K562 (cell line): ENCODE measurements around the gene FGF12. TPM values are rescaled to one million over a fixed set of nuclear protein-coding genes. Genes with fewer than 3 reads are reported as not detected.

Experiments
- ATAC-seq: fragments of 200-7000 bp; cut with Tn5 transposase; 3 replicates; pipeline ENCODE4 v1.9.1; 2020; ENCODE audit warnings: moderate library complexity
- BruUV-seq: library from RNA; stranded (reverse); fragments of 400-500 nt; replicated peaks from 2 replicates; lab custom pipeline; 2021; lab: Mats Ljungman, UMichigan
- CTCF ChIA-PET: fragments of 300-600 bp; formaldehyde crosslinking; extraction: SDS; loops from one replicate; lab custom pipeline; 2021; ENCODE audit warnings: low intra/inter-chr PET ratio; lab: Yijun Ruan, JAX
- POLR2A ChIA-PET: fragments of 300-600, 350-650 bp; sonication (Branson Sonifier 250); formaldehyde crosslinking; extraction: SDS; loops from one replicate; lab custom pipeline; 2021; ENCODE audit warnings: antibody characterized with exemption, inconsistent platforms; lab: Yijun Ruan, JAX
- DNase-seq, 4 experiments: peaks; one replicate each; pipeline versions ENCODE4 v3.0.0 to v3.0.0-alpha.2; 2011 to 2018; ENCODE audit warnings: low spot score in 3 of 4, mixed read lengths in 3 of 4; ENCODE audit errors: extremely low read depth in 1 of 4
- FAIRE-seq: peaks from 2 replicates; lab custom pipeline; 2011; peaks lifted over from hg19 to GRCh38; lab: Jason Lieb, UNC
- H2AFZ ChIP-seq: 2 replicates; pipeline ENCODE4 v1.6.0; 2011; ENCODE audit warnings: low read depth, low read length, control low read depth, inconsistent platforms
- H3K27ac ChIP-seq: fragments of 200-600 bp; 3 replicates; pipeline ENCODE4 v1.8.0; 2011; ENCODE audit warnings: low read depth, mild to moderate bottlenecking, control low read depth, inconsistent platforms, low read length, moderate library complexity, mixed read lengths; ENCODE audit errors: extremely low read depth
- H3K27me3 ChIP-seq, 2 experiments: fragments of 300-600 bp in 1 of 2; 2 replicates in 1 of 2; 3 replicates in 1 of 2; pipeline versions ENCODE4 v1.6.0 to v1.8.0; 2011; ENCODE audit warnings: inconsistent platforms in 2 of 2, low read length in 2 of 2, mild to moderate bottlenecking in 1 of 2, mixed read lengths in 1 of 2, moderate library complexity in 1 of 2; ENCODE audit not compliant: control insufficient read depth in 2 of 2, insufficient read depth in 2 of 2
- H3K36me3 ChIP-seq: fragments of 300-600 bp; 3 replicates; pipeline ENCODE4 v1.8.0; 2011; ENCODE audit warnings: mild to moderate bottlenecking, low read length, inconsistent platforms; ENCODE audit not compliant: control insufficient read depth, insufficient read depth
- H3K4me1 ChIP-seq, 2 experiments: fragments of 200-600 bp in 1 of 2; replicated peaks in 1 of 2; 2 replicates in 1 of 2; 3 replicates in 1 of 2; pipeline versions ENCODE4 v1.5.1 to v1.8.0; 2011; ENCODE audit warnings: inconsistent platforms in 2 of 2, low read length in 2 of 2, mild to moderate bottlenecking in 1 of 2, mixed read lengths in 1 of 2, moderate library complexity in 1 of 2; ENCODE audit not compliant: control insufficient read depth in 2 of 2, insufficient read depth in 2 of 2
- H3K4me2 ChIP-seq: 2 replicates; pipeline ENCODE4 v1.6.1; 2011; ENCODE audit warnings: low read length, control low read depth, inconsistent platforms, mixed read lengths; ENCODE audit not compliant: insufficient read depth
- H3K4me3 ChIP-seq: fragments of 200-600 bp; sonication (generic), shearing (Covaris generic); 2 replicates; pipeline ENCODE4 v1.5.1; 2016; ENCODE audit warnings: control low read depth, inconsistent platforms
- H3K79me2 ChIP-seq: fragments of 200-600 bp; 3 replicates; pipeline ENCODE4 v1.8.0; 2011; ENCODE audit warnings: low read length, inconsistent platforms; ENCODE audit not compliant: control insufficient read depth, insufficient read depth
- H3K9ac ChIP-seq, 2 experiments: 2 replicates each; pipeline versions ENCODE4 v1.6.0 to v1.6.1; 2011; ENCODE audit warnings: low read depth in 2 of 2, low read length in 2 of 2, control low read depth in 1 of 2, inconsistent platforms in 1 of 2, mild to moderate bottlenecking in 1 of 2, mixed read lengths in 1 of 2; ENCODE audit not compliant: insufficient read depth in 1 of 2
- H3K9me1 ChIP-seq: one replicate; pipeline ENCODE4 v1.6.0; 2011; ENCODE audit warnings: inconsistent platforms, mild to moderate bottlenecking, low read length, moderate library complexity; ENCODE audit not compliant: control insufficient read depth, insufficient read depth
- H3K9me3 ChIP-seq: replicated peaks from 2 replicates; pipeline ENCODE4 v1.5.1; 2011; ENCODE audit warnings: low read depth, low read length, inconsistent platforms; ENCODE audit not compliant: control insufficient read depth, insufficient read depth
- H4K20me1 ChIP-seq: replicated peaks from 2 replicates; pipeline ENCODE4 v1.6.1; 2011; ENCODE audit warnings: low read length, inconsistent platforms, mixed read lengths; ENCODE audit not compliant: control insufficient read depth, insufficient read depth
- BCL6 ChIP-seq: fragments of 250-450 bp; sonication (Bioruptor Pico); IDR thresholded peaks from 2 replicates; pipeline ENCODE4 v1.4.0; 2020
- CBFB ChIP-seq: sonication (generic); formaldehyde crosslinking; IDR thresholded peaks from 2 replicates; pipeline ENCODE4 v1.4.0; 2020; ENCODE audit warnings: mild to moderate bottlenecking, missing genetic modification reagents
- CC2D1A ChIP-seq: fragments of 450-650 bp; IDR thresholded peaks from 2 replicates; pipeline ENCODE4 v1.6.1; 2017; ENCODE audit warnings: mild to moderate bottlenecking
- DIDO1 ChIP-seq: fragments of 450-650 bp; IDR thresholded peaks from 2 replicates; pipeline ENCODE4 v1.6.1; 2016; ENCODE audit warnings: low read depth, missing biosample characterization, missing genetic modification characterization
- ETS2 ChIP-seq: IDR thresholded peaks from 2 replicates; pipeline ENCODE4 v1.6.1; 2016; ENCODE audit warnings: borderline replicate concordance, missing genetic modification characterization, mild to moderate bottlenecking, moderate library complexity, missing compliant biosample characterization; ENCODE audit not compliant: poor library complexity, severe bottlenecking
- HMG20B ChIP-seq: fragments of 250-450 bp; sonication (Bioruptor Pico); IDR thresholded peaks from 2 replicates; pipeline ENCODE4 v1.5.0; 2021; ENCODE audit warnings: mild to moderate bottlenecking
- HNRNPK ChIP-seq: fragments of 200-400 bp; formaldehyde crosslinking; IDR thresholded peaks from one replicate; pipeline ENCODE4 v1.6.1; 2018; ENCODE audit warnings: mild to moderate bottlenecking, low read depth, low read length; ENCODE audit not compliant: poor library complexity, severe bottlenecking
- MEF2A ChIP-seq: IDR thresholded peaks from 2 replicates; pipeline ENCODE4 v1.6.1; 2011; ENCODE audit warnings: low read depth, mild to moderate bottlenecking, low read length, moderate library complexity; ENCODE audit not compliant: control insufficient read depth
- NFIX ChIP-seq: fragments of 250-450 bp; sonication (Bioruptor Pico); IDR thresholded peaks from 2 replicates; pipeline ENCODE4 v1.4.0; 2020; ENCODE audit warnings: low read depth, mild to moderate bottlenecking, moderate library complexity
- POLR2AphosphoS5 ChIP-seq: IDR thresholded peaks from 2 replicates; pipeline ENCODE4 v1.6.1; 2011; ENCODE audit warnings: mild to moderate bottlenecking, low read depth, low read length, moderate library complexity; ENCODE audit not compliant: control insufficient read depth, insufficient read depth
- PTRF ChIP-seq: fragments of 450-650 bp; IDR thresholded peaks from 2 replicates; pipeline ENCODE4 v1.6.1; 2016; ENCODE audit warnings: mild to moderate bottlenecking, missing genetic modification characterization, missing compliant biosample characterization
- SP1 ChIP-seq: sonication (generic); formaldehyde crosslinking; IDR thresholded peaks from 2 replicates; pipeline ENCODE4 v1.8.1; 2022; ENCODE audit warnings: mild to moderate bottlenecking, missing genetic modification reagents
- ZNF174 ChIP-seq: fragments of 250-450 bp; sonication (Bioruptor Pico); IDR thresholded peaks from 2 replicates; pipeline ENCODE4 v1.4.0; 2020; ENCODE audit warnings: mild to moderate bottlenecking
- ZNF589 ChIP-seq: fragments of 200-800 bp; sonication (Bioruptor generic); IDR thresholded peaks from 2 replicates; pipeline ENCODE4 v1.6.1; 2016; ENCODE audit warnings: low read depth, missing genetic modification characterization, missing compliant biosample characterization
- ZNF696 ChIP-seq: fragments of 250-450 bp; sonication (Bioruptor Pico); conservative IDR thresholded peaks from 2 replicates; pipeline ENCODE4 v1.4.0; 2020; ENCODE audit warnings: mild to moderate bottlenecking, moderate library complexity
- ZNF717 ChIP-seq: fragments of 250-450 bp; sonication (Bioruptor Pico); IDR thresholded peaks from 2 replicates; pipeline ENCODE4 v1.5.0; 2021
- WGBS: fragments of 100-300 bp; shearing (Covaris generic); methylation state at CpG from one replicate; pipeline ENCODE4 v1.1.6; 2016; ENCODE audit warnings: low coverage, mixed read lengths; ENCODE audit not compliant: insufficient coverage; ENCODE audit errors: missing lambda C conversion rate; 5-methylcytosine and 5-hydroxymethylcytosine counted together
- in situ Hi-C: fragments of 300-500 bp; cut with MboI; formaldehyde crosslinking; loops from 4 replicates; pipeline ENCODE4 v1.15.0; 2018; ENCODE audit warnings: inconsistent platforms, mixed read lengths
- intact Hi-C: fragments of 100-400 bp; cut with micrococcal nuclease; formaldehyde crosslinking; loops from 2 replicates; pipeline ENCODE4 v1.14.2; 2022
- polyA plus RNA-seq, 8 experiments: library from polyadenylated mRNA; depleted of rRNA in 4 of 8; stranded (reverse) in 5 of 8; unstranded in 3 of 8; fragments of >200 nt; fragmentation: Nextera tagmentation in 2 of 8; fragmentation: Illumina TruSeq in 1 of 8; extraction: Ambion mirVana in 2 of 8; extraction: Trizol in 1 of 8; gene quantifications; 2 replicates each; pipeline versions ENCODE4 v1.2.1 to v1.2.3, GENCODE V29; 2011 to 2014; ENCODE audit warnings: inconsistent platforms in 1 of 8, missing spikeins in 1 of 8
- total RNA-seq, 7 experiments: library from RNA; depleted of rRNA in 6 of 7; stranded (reverse); fragments of >200 nt in 6 of 7; fragmentation: Illumina TruSeq in 2 of 7; extraction: Trizol in 2 of 7; gene quantifications; 2 replicates each; pipeline versions ENCODE4 v1.2.1 to v1.2.3, GENCODE V29; 2011 to 2021; ENCODE audit warnings: low replicate concordance in 1 of 7
- TF ChIP-seq, protein P1 (sequence below): IDR thresholded peaks from 2 replicates; pipeline ENCODE4 v1.6.1; 2014; ENCODE audit warnings: antibody characterized with exemption

Gene FGF12
- total and polyA plus RNA-seq, 9 of the 15 experiments (the other 6 are each of a cell fraction or from before 2014, with no cell fraction given), result not detected

DNA sequence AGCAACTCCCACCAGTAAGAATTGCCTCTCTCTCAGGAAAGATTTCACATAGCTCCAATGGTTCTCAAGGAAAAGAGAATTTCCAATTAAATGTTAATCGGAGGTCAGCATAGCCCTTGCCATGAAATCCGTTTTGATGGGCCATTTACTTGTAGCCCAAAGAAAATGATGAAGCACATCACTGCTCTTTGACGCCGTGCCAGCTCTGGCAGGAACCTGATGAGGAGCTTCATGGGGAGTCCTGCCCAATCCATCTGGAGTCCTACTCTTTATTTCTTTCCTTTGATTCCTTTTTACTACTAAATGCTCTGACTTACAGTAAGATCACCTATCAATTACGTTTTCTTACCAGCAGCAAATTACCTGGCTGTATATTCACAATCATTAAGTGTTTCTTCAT, 84.7 kb downstream of the FGF12 start (continued):
- no peak for TF ChIP-seq SP1 (CRISPR knock-in tag)
- TF ChIP-seq BCL6 (CRISPR knock-in tag), result no peak
- no peak for TF ChIP-seq ZNF589
- no peak for TF ChIP-seq ETS2 (tag)

DNA sequence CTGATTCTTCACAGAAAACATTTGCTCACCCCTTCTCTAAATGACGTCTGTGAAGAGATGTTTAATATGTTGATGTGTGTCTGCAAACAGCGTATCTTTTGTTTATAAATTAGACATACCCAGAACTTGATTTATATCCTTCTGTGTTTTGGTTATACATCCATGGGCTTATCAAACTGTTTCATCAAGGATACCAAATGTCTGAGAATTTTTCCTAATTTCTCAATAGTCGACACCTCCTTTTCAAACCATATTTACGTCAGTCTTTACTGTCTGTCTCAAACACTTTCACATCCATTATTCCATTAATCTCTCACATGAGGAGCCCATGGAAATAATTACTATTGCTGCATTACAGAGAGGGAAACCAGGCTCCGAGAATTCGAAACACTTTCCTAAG, 85.4 kb downstream of the FGF12 start:
- 5% methylated on average over 6 of the region's 6 CpGs for WGBS
- H3K9me3 ChIP-seq, result no peaks in the 10 kb centered on the region; the same call in 1 of the 2 replicates
- CTCF ChIA-PET, result interaction anchor here (0.6 kb wide), 1 partner anchor 1454 kb away, joined by 3 read pairs; no protein-coding TSS in a partner anchor
- in situ Hi-C loops, result no loop called here
- DNase-seq, result no peak
- TF ChIP-seq MEF2A (no peak), ZNF174 (no peak), NFIX (CRISPR knock-in tag) (no peak), PTRF (tag) (no peak), CBFB (no peak), ZNF696 (CRISPR knock-in tag) (no peak), CC2D1A (no peak), ZNF717 (CRISPR knock-in tag) (no peak), HNRNPK (no peak), HMG20B (CRISPR knock-in tag) (no peak), DIDO1 (tag) (no peak), POLR2AphosphoS5 (no peak)
- TF ChIP-seq, protein P1, sequence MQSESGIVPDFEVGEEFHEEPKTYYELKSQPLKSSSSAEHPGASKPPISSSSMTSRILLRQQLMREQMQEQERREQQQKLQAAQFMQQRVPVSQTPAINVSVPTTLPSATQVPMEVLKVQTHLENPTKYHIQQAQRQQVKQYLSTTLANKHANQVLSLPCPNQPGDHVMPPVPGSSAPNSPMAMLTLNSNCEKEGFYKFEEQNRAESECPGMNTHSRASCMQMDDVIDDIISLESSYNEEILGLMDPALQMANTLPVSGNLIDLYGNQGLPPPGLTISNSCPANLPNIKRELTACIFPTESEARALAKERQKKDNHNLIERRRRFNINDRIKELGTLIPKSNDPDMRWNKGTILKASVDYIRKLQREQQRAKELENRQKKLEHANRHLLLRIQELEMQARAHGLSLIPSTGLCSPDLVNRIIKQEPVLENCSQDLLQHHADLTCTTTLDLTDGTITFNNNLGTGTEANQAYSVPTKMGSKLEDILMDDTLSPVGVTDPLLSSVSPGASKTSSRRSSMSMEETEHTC, result no peak
- TF ChIP-seq, all 486 proteins: peak for 0
- ATAC-seq, result no peak
- no TSS peak for BruUV-seq
- H3K4me3 ChIP-seq, result no peak overlapping the region
- H3K4me1 ChIP-seq, result no peaks in the 10 kb centered on the region
- H3K27ac ChIP-seq, result no peak overlapping the region
- H3K36me3 ChIP-seq, result no peaks in the 10 kb centered on the region
- no peaks in the 10 kb centered on the region for H3K27me3 ChIP-seq
- POLR2A ChIA-PET, result no interaction called here
- no peak for FAIRE-seq
- H3K4me2 ChIP-seq, result no peak overlapping the region
- no peak overlapping the region for H3K9ac ChIP-seq
- H3K9me1 ChIP-seq, result no peaks in the 10 kb centered on the region
- no peaks in the 10 kb centered on the region for H4K20me1 ChIP-seq
- no peak overlapping the region for H2AFZ ChIP-seq
- no peaks in the 10 kb centered on the region for H3K79me2 ChIP-seq
- intact Hi-C loops, result no loop called here
